ENCODE data around the gene LAMTOR2.

GRCh38 chr1:156014829-156015228, 39.8 kb upstream of the LAMTOR2 start:
- TF ChIP-seq CTCF (IDR thresholded peaks at IDR 0.05): no peak
- TF ChIP-seq POLR2A (IDR thresholded peaks at IDR 0.05): no peak

All from thyroid gland (tissue), 4 donors.